GM19025 (cell line): Measurements from ENCODE around the gene NRN1L.
"Not testable (repeated sequence)": the region's sequence is repeated elsewhere in the genome, so short reads cannot be mapped to it uniquely, and the experiment has no call there.

Source experiments
- ATAC-seq: cut with Tn5 transposase; IDR thresholded peaks from one replicate; pipeline ENCODE4 v1.9.1; 2021; ENCODE audit warnings: mild to moderate bottlenecking, low read depth, moderate library complexity; ENCODE audit not compliant: unreplicated experiment

The NRN1L gene

DNA sequence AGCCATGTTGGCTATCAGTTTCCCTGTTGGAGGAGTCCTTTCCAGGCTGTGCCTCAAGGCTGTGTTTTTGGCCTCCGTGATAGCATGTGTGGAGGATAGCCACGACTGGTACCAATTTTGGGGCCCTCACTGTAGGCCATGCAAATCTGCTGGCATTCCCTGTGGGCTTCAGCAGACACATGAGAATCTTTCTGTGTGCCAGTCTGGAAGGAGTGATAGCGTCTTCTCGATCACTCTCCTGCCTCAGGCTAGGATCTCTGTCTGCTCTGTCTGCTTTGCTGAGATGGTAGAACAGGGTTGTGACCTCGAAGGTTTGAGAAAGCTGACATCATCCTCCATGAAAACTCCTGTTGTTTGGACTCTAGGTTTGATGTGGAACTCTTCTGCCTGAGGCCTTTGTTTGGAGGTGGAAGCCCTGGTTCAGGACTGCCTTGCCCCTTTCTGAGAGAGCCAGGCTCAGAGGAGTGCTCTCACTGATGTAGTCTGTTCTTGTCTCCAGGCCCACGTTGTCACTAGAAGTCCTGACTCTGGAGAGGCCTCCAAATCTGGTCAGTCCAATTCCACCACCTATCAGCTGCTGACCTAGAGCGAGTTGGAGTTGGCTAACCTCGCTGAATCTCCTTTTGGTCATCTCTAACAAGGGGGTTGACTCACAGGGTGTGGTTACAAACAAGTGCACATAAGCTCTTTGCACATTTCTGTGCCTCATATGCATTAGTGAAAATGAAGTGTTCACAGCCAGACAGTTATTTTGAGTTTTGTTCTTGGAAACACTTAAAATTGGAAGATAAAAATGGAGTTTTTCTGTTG is 23.9 kb upstream of the NRN1L start:
- ATAC-seq, result no peak

DNA sequence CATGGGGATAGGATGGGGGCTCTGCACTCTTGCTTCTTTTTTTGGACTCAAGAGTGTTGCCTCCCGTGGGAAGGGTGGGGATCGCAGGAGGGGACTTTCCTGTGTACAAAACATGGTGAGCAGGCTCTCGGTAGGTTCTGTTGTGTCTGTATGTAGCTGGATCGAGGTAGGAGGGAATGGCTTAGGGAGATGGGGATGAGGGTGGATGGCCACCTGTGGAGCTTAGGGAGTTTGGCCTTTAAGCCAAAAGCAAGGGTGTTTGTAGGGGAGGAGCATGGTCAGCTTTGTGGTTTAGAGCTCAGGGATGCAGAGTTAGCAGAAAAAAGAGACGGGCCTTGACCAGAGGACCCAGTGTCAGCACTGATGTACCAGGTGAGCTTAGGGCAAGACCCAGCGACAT is 22.8 kb upstream of the NRN1L start:
- no peak for ATAC-seq

DNA sequence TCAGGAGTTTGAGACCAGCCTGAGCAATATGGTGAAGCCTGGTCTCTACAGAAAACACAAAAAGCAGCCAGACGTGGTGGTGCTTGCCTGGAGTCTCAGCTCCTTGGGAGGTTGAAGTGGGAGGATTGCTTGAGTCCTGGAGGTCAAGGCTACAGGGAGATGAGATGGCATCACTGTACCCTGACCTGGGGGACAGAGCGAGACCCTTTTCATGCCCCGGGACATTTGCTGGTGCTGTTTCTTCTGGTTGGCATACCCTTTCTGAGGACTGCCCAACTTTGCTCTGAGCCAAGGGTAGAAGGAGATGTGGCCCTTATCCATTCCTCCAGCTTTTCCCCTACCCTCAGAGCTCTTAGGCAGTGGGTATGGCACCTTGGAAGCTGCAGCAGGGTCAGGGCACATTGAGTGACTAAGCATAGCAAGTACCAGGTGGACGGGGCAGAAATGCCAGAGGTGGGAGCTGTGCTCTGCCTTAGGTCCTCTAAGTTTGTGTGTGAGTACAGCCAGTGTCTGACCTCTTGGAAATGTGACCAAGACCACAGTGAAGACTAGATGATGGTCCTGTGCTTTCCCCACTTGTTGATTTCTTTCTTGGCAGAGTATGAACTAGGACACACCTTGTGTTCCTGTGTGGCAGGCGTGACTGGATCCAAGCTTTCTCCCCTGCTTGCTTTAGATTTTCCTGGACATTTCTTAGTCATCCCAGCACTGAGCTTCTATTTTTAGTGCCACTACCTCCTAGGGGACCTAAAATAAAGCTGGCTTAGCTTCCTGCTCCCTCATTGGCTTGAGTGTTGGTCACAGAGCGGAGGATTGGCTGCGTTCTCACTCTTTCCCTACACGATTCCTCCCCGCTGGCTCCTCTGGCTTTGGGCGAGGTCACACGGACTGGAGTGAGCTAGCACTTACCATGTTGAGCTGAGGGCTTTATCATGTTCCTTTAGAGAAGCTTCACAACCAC is 21.8 kb upstream of the NRN1L start:
- no peak for ATAC-seq

DNA sequence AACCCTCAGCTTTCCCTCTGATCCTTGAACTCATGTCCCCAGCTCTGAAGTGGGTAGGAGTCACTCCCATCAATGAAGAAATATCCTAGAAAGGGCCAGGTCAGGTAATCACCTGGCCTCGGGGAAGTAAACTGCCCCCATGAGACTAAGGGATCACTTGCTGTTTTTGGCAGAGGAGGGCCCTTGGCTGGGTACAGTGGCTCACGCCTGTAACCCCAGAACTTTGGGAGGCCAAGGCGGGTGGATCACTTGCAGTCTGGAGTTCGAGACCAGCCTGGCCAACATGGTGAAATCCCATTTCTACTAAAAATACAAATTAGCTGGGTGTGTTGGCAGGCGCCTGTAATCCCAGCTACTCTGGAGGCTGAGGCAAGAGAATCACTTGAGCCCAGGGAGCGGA is 20.6 kb upstream of the NRN1L start:
- ATAC-seq, result not testable (repeated sequence)

DNA sequence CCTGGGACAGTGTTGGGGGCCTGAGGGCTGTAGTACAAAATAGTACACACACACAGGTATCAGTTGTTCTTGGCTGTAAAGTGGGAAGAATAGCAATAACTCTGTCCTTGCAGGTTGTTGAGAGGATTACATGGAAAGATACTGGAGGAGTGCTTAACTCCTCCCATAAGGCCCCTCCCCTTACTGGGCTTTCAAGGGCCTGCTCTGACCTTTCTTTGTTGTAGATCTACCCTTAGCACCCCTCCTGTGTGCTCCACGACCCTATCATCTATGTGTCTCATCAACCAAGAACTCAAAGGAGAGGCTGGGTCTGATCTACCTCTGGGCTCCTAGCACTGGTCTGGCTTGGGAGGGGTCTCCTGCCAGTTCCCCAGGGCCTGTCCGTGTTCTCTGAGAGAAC is 20.1 kb upstream of the NRN1L start:
- ATAC-seq, result no peak

DNA sequence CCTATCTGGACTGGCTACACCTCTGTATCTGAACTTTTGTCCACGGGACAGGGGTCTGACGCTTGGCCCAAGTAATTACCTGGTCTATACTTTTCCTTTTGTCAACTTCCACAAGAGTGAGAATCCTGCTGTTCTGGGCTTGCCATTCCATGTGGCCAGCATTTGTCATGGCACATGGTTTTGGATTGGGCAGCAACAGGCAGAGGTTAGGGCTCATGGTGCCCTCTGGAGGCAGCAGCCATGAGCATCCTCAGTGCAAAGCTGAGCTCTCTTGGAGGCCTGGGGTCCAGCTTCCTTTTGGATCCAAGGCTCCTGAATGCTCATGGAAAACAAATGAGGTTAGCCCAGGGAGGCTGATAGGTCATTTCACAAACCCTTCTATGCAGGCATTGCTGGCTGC is 19.4 kb upstream of the NRN1L start:
- no peak for ATAC-seq

DNA sequence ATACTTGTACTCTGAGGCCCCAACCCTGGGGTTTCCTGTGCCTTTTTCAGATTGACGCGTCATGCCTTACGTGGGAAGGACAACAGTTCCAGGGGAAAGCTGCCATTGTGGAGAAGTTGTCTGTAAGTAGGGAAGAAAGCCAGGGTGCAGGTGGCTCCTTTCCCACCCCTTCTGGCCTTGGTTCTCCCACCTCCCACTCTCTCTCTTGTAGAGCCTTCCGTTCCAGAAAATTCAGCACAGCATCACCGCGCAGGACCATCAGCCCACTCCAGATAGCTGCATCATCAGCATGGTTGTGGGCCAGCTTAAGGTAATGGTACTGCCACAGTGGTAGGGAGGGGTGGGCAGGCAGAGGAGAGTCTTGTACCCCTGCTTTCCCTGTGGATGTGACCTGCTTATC is 16.4 kb upstream of the NRN1L start:
- ATAC-seq, result no peak

DNA sequence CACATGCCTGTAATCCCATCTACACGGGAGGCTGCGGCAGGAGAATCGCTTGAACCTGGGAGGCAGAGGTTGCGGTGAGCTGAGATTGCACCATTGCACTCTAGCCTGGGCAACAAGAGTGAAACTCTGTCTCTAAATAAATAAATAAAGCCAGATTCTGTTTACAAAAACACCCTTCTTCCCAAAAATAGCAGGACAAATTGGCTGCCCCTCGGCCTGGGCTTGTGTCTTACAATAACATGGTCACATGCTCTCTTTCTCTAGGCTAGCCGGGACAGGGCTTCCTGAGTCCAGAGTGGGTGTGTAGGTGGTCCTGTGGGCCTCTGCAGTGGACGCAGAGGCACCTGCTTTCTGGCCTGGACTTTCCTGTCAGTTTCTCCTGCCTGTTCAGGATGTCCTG is 15.0 kb upstream of the NRN1L start:
- no peak for ATAC-seq

DNA sequence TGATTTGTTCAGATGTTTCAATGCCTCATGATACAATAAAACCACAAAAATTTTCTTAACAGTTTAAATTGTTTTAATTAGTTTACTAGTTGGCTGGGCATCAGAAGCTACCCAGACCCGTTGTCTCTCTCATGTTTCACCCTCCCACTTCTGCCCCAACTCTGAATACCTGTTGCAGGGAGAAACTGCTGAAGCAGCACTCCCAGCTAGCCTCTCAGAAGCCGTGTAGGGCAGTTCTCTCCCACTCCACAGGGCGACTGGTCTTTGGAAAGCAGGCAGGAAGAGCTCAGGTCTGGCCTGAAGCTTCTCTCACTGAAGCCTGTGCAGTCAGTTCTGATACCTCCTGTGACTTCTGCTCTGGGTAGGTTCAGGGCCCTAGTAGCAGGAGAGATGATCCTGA is 13.4 kb upstream of the NRN1L start:
- ATAC-seq, result no peak

DNA sequence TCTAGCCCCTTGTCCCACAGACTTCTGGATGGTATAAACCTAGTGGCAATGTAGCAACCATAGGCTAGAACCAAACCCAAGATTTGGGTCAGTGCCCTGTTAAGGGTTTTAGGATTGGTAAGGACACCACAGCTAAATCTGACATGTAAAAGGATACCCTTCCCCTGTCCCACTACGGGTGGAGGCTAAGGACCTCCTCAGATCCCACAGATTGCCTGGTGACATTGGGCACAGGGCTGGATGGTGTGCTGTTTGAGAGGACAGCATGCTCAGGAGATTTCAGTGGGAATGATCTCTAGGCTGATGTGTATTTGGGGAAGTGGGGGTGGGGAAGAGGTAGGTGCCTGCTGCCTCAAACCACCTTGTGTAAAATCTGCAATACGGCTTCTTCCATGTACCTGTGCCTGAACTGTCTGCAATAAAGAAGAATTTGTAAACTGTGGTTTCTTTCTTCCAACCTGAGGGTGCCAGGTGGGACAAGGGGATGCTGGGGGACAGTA is 12.5 kb upstream of the NRN1L start:
- ATAC-seq, result no peak

DNA sequence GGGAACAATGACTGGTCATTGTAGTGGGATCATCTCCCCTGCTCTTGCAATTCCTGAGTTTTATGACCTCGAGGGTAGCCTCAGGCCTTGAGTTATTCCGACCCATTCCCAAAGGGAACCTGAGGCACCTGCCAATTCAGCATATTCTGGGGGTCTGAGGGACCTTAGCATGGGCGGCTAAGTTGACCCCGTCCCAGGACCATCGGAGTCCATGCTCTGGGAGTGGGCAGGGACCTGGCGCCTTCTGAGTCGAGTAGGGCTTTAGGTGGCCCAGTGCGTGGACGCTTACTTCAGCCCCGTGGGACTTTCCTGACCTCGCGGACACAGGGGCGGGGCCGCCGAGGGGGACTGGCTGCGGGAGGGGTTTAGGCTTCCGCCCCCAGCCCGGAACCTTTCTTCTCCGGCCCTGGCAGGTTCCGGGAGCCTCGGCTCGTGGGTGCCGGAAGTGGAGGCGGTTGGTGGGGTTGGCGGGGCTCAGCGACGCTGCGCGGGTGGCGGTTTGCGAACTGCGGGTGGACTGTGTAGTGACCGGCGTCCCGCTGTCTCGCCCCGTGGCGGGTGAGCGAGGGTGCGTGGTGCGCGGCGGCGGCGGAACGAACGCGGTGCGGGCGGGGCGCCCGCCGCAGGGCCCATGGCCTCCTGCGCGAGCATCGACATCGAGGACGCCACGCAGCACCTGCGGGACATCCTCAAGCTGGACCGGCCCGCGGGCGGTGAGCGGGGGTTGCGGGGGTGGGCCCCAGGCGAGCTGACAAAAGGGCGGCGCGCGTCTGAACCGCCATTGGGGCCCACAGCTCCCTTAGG is 11.9 kb upstream of the NRN1L start, which contains the start of gene EDC4:
Gene EDC4 (plus strand): TSS at position 422 of the 804 bp plus-strand sequence. CDS start 210 bp downstream, at position 632.
- ATAC-seq, result peak; percentile 79

DNA sequence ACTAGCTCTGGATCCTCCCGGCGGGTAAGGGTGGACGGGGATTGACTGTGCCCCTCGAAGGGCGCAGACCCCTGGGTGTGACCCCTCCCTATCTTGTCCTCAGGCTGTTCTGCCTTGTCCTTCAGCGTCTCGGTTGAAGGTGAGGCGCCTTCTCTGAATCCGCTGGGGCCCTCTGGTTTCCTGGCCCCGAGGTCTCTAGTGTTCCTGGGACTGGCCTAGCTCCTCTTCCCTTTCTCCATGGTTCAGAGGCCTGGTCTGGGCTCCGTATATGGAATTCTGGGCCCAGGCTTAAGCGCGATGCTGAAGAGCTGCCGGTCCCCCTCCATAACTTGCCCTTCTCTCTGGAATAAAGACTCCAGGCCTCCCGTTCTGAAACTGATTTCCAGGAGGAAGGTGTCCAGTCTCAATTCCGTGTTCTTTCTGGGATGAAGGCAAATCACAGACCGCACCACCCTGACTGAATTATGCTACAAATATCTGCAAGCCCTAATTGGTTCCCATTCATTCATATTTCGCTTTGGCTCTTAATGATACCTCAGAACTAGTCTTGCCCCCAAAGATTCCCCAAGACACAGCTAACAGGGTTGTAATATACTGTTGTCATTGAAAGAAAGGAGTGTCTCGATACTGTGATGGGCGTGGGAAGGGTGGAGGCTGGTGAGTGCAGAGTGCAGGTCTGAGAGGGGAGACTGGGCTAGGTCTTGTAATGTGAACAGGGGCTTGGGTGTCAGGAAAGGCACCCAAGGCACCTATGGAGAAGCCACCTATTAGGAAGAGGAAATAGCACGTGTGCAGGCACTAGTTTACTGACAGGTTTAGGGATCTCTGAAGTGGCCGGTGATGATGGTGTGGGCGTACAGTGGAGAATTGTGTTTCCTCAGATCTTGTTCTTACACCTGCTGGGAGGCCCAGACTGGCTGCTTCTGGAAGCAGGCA is 11.0 kb upstream of the NRN1L start:
- no peak for ATAC-seq

DNA sequence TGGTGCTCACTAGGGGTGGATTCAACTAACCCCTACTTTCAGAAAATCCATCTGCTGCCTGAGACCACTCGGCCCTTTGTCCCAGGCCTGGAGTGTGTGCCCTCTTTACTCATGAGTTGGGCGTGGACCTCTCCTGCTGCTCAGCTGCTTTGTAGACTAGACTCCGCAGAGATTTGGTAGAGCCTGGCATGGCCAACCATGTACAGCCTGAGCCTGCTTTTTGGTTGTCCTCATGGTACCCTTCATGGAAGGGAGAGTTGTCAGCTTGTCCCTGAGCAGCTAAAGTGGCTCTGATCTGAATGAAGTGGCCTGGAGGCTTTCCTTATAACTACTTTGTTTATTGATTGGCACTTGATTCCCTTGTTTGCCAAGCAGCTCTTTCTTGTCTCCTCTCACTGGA is 10.3 kb upstream of the NRN1L start:
- no peak for ATAC-seq

DNA sequence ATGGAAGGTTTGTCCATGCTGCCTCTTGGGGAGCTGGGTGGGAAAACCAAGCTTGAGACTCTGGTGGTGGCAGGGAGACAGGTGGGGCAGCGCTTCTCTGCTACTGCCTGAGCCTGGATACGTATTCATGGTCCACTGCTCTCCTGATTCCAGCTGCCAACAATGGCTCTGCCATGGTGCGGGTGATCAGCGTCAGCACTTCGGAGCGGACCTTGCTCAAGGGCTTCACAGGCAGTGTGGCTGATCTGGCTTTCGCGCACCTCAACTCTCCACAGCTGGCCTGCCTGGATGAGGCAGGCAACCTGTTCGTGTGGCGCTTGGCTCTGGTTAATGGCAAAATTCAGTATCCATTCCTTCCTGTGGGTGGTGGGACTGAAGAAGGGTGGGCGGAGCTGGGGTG is 7.6 kb upstream of the NRN1L start:
- ATAC-seq, result no peak

DNA sequence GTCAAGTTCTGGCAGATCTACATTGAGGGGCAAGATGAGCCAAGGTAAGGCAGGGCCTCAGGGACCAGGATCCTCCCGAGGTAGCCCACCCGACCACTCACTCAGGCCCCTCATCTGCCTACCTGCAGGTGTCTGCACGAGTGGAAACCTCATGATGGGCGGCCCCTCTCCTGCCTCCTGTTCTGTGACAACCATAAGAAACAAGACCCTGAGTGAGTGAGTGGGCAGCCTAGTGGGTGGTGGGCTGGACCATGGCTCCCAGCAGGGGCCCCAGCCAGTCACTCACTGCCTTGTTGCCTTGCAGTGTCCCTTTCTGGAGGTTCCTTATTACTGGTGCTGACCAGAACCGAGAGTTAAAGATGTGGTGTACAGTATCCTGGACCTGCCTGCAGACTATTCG is 6.5 kb upstream of the NRN1L start:
- no peak for ATAC-seq

DNA sequence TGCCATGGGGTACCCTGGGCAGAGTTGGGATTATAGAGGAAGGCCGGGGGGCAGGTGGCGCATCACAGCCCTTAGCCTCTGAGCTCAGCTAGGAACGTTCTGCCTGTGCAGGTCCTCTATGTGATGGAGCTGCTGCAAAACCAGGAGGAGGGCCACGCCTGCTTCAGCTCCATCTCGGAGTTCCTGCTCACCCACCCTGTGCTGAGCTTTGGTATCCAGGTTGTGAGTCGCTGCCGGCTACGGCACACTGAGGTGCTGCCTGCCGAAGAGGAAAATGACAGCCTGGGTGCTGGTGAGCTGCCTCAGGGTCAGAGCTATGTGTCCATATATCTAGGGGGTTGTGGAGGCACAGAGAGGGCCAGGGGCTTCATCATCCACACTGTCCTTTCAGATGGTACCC is 5.8 kb upstream of the NRN1L start:
- no peak for ATAC-seq

DNA sequence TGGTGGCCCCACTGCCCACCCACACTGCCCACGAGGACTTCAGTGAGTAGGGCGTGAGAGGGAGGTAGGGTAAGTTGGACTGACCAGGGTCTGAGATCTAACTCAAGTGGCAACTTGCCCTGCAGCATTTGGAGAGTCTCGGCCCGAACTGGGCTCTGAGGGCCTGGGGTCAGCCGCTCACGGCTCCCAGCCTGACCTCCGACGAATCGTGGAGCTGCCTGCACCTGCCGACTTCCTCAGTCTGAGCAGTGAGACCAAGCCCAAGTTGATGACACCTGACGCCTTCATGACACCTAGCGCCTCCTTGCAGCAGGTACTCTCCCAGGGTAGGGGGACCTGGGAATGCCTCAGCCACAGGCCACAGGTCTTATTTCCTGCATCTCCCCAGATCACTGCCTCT is 5.2 kb upstream of the NRN1L start:
- ATAC-seq, result no peak

DNA sequence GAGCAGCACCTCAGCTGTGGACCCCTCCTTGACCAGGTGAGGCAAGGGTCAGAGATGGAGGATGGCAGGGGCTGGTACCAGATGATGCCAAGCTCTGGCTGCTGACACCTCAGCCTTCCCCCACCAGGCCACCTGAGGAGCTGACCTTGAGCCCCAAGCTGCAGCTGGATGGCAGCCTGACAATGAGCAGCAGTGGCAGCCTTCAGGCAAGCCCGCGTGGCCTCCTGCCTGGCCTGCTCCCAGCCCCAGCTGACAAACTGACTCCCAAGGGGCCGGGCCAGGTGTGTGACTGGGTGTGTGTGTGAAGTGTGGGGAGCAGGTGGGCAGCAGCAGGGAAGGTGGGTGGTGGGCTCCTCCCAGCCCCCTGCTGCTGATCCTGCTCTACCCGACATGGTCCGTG is 4.7 kb upstream of the NRN1L start:
- ATAC-seq, result no peak

DNA sequence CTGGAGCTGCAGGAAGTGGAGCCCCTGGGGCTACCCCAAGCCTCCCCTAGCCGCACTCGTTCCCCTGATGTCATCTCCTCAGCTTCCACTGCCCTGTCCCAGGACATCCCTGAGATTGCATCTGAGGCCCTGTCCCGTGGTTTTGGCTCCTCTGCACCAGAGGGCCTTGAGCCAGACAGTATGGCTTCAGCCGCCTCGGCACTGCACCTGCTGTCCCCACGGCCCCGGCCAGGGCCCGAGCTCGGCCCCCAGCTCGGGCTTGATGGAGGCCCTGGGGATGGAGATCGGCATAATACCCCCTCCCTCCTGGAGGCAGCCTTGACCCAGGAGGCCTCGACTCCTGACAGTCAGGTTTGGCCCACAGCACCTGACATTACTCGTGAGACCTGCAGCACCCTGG is 4.1 kb upstream of the NRN1L start:
- ATAC-seq, result no peak
